Measurements from ENCODE around the gene STK35.

Gene STK35

DNA sequence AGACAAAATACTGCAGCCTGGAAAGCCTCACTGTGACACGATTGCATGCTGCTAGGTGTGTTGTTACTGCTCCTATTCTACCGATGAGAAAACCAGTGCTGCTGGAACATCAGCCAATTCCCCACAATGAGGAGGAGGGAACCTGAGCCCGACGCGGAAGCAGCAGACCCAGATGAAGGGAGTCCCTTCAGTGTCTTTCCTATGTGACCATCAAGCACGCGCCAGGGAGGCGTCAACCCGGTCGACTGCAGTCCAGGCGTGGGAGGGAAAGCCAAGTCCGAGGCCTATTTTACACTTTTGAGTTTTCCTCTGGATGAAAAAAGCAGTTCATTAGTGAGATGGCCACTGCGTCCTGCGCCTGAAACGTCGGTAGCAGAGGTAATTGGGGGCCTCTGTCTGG is 63.3 kb downstream of the STK35 start:
- Histone ChIP-seq H3K4me3 (replicated peaks; ENCODE audit: insufficient read depth, low read length) (no peak overlapping the region), H3K27me3 (ENCODE audit: insufficient read depth, poor library complexity, severe bottlenecking) (no peaks in the 10 kb centered on the region), H3K27ac (replicated peaks) (no peak overlapping the region)
- no peak for DNase-seq (ENCODE audit: low read depth in 1 of 2, low spot score in 1 of 2)
- TF ChIP-seq REST (IDR thresholded peaks at IDR 0.05; ENCODE audit: insufficient replicate concordance, low read depth) (no peak), SPI1 (IDR thresholded peaks at IDR 0.05; ENCODE audit: borderline replicate concordance, low read depth) (no peak), POLR2AphosphoS5 (IDR thresholded peaks at IDR 0.05; ENCODE audit: low read depth) (no peak), GABPA (IDR thresholded peaks at IDR 0.05; ENCODE audit: low read depth) (no peak)
- TF ChIP-seq, protein P1, sequence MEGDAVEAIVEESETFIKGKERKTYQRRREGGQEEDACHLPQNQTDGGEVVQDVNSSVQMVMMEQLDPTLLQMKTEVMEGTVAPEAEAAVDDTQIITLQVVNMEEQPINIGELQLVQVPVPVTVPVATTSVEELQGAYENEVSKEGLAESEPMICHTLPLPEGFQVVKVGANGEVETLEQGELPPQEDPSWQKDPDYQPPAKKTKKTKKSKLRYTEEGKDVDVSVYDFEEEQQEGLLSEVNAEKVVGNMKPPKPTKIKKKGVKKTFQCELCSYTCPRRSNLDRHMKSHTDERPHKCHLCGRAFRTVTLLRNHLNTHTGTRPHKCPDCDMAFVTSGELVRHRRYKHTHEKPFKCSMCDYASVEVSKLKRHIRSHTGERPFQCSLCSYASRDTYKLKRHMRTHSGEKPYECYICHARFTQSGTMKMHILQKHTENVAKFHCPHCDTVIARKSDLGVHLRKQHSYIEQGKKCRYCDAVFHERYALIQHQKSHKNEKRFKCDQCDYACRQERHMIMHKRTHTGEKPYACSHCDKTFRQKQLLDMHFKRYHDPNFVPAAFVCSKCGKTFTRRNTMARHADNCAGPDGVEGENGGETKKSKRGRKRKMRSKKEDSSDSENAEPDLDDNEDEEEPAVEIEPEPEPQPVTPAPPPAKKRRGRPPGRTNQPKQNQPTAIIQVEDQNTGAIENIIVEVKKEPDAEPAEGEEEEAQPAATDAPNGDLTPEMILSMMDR (IDR thresholded peaks at IDR 0.05; ENCODE audit: insufficient read depth, low read length): no peak

GRCh38 chr20:2165871-2166270 is 64.2 kb downstream of the STK35 start:
- no peak for TF ChIP-seq SPI1 (IDR thresholded peaks at IDR 0.05; ENCODE audit: borderline replicate concordance, low read depth)
- no peak for TF ChIP-seq GABPA (IDR thresholded peaks at IDR 0.05; ENCODE audit: low read depth)
- no peak for TF ChIP-seq POLR2AphosphoS5 (IDR thresholded peaks at IDR 0.05; ENCODE audit: low read depth)
- no peak for TF ChIP-seq REST (IDR thresholded peaks at IDR 0.05; ENCODE audit: insufficient replicate concordance, low read depth)
- TF ChIP-seq, protein P1 (IDR thresholded peaks at IDR 0.05; ENCODE audit: insufficient read depth, low read length): no peak
- Histone ChIP-seq H3K27ac (replicated peaks) (no peak overlapping the region), H3K4me3 (replicated peaks; ENCODE audit: insufficient read depth, low read length) (no peak overlapping the region), H3K27me3 (ENCODE audit: insufficient read depth, poor library complexity, severe bottlenecking) (no peaks in the 10 kb centered on the region)
- no peak for DNase-seq (ENCODE audit: low read depth in 1 of 2, low spot score in 1 of 2)

- TF ChIP-seq REST (IDR thresholded peaks at IDR 0.05; ENCODE audit: insufficient replicate concordance, low read depth): no peak
- TF ChIP-seq SPI1 (IDR thresholded peaks at IDR 0.05; ENCODE audit: borderline replicate concordance, low read depth): no peak
- TF ChIP-seq, protein P1 (IDR thresholded peaks at IDR 0.05; ENCODE audit: insufficient read depth, low read length): no peak
- no peak for TF ChIP-seq GABPA (IDR thresholded peaks at IDR 0.05; ENCODE audit: low read depth)
- no peaks in the 10 kb centered on the region for H3K27me3 ChIP-seq (ENCODE audit: insufficient read depth, poor library complexity, severe bottlenecking)
Observed at GRCh38 chr20:2167112-2167511, 65.5 kb downstream of the STK35 start.

More at GRCh38 chr20:2167112-2167511, 65.5 kb downstream of the STK35 start:
- H3K27ac ChIP-seq (replicated peaks): no peak overlapping the region
- no peak overlapping the region for H3K4me3 ChIP-seq (replicated peaks; ENCODE audit: insufficient read depth, low read length)
- no peak for DNase-seq (ENCODE audit: low read depth in 1 of 2, low spot score in 1 of 2)

All from HL-60 (cell line).